GM18505 (cell line): ENCODE data around the gene PKM.

Experiments
- ATAC-seq: cut with Tn5 transposase; IDR thresholded peaks from one replicate; pipeline ENCODE4 v1.9.1; 2021; ENCODE audit not compliant: unreplicated experiment
- POLR2A ChIP-seq: IDR thresholded peaks from 4 replicates; pipeline ENCODE4 v1.6.1; 2011; ENCODE audit warnings: borderline replicate concordance; ENCODE audit not compliant: insufficient read depth, insufficient read length; ENCODE audit errors: extremely low read depth

Gene PKM

GRCh38 chr15:72160696-72161245 lies 70.2 kb downstream of the PKM start:
- TF ChIP-seq POLR2A = no peak
- ATAC-seq = no peak

GRCh38 chr15:72156928-72157327 lies 74.1 kb downstream of the PKM start:
- ATAC-seq = no peak
- TF ChIP-seq POLR2A = no peak

GRCh38 chr15:72155635-72156616 lies 75.1 kb downstream of the PKM start:
- ATAC-seq = no peak
- TF ChIP-seq POLR2A = no peak

GRCh38 chr15:72155003-72155621 lies 75.9 kb downstream of the PKM start:
- no peak for ATAC-seq
- TF ChIP-seq POLR2A = no peak

GRCh38 chr15:72154316-72154715 lies 76.7 kb downstream of the PKM start:
- ATAC-seq = no peak
- no peak for TF ChIP-seq POLR2A

- TF ChIP-seq POLR2A = no peak
- ATAC-seq = no peak
Observed at GRCh38 chr15:72153269-72154000, 77.6 kb downstream of the PKM start.
